ENCODE data around the gene KLK12.

GRCh38 chr19:51014242-51014641 is 20.6 kb downstream of the KLK12 start:
- TF ChIP-seq CTCF (IDR thresholded peaks at IDR 0.05) (no peak), POLR2A (IDR thresholded peaks at IDR 0.05) (no peak), EP300 (IDR thresholded peaks at IDR 0.05) (no peak)

Data from ovary (tissue), 3 donors.